ENCODE results near the gene GOLGA8S. TPM values are rescaled to one million over a fixed set of nuclear protein-coding genes. Genes with fewer than 3 reads are reported as not detected.
"Not testable (repeated sequence)": the region's sequence is repeated elsewhere in the genome, so short reads cannot be mapped to it uniquely, and the experiment has no call there.

GOLGA8S gene
- polyA plus RNA-seq, 3 donors: 0.17 TPM; not detected in 2

DNA sequence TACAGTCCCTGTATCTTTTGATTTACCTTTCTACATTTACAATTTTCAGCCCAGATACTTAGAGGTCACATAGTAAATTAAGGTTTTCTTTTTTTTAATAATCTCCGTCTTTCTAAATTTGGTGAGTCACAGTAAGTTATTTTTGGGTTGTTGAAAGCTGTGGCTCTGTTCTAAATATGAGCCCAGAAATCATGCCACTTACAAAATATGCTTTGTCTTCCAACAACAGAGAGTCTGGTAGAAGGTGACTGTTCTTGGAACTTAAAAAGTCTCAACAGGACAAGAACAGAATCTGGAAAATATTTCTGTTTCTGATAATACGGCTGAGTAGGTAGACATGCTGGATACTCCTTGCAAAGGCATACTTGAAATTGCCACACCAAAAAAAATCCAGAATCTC is 16.0 kb downstream of the GOLGA8S start:
- no peaks in the 10 kb centered on the region for H3K4me1 Mint-ChIP-seq

DNA sequence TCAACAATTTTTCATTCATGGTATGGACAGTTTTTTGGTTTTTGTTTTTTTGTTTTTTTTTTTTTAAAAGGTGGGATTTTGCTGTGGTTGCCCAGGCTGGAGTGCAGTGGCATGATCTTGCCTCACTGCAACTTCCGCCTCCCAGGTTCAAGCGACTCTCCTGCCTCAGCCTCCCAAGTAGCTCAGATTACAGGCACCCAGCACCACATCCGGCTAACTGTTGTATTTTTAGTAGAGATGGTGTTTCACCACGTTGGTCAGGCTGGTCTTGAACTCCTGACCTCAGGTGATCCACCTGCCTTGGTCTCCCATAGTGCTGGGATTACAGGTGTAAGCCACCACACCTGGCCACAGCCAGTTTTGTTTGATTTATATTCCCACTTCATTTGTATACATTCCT is 16.6 kb downstream of the GOLGA8S start:
- WGBS (ENCODE audit: insufficient coverage): no CpG with 5 or more reads among the region's 4 CpGs
- H3K4me1 Mint-ChIP-seq; DNase-seq; intact Hi-C loops (cut with micrococcal nuclease); H3K4me3 ChIP-seq (replicated peaks in 1 of 3; ENCODE audit: low read depth in 2 of 3, low read length in 3 of 3); H3K36me3 ChIP-seq (replicated peaks in 1 of 2; ENCODE audit: control insufficient read depth in 1 of 2, insufficient read depth in 2 of 2, low read length in 2 of 2); H4K20me1 ChIP-seq (ENCODE audit: insufficient read depth, low read length); H3K4me2 ChIP-seq (replicated peaks; ENCODE audit: extremely low read depth, low read length, poor library complexity, severe bottlenecking); H3K9me3 ChIP-seq (replicated peaks in 1 of 2; ENCODE audit: control insufficient read depth in 1 of 2, insufficient read depth in 1 of 2, low read length in 2 of 2); H3K27ac Mint-ChIP-seq; H3K36me3 Mint-ChIP-seq; H3K79me2 ChIP-seq (ENCODE audit: insufficient read depth, low read length); H3K4me1 ChIP-seq (ENCODE audit: control insufficient read depth in 1 of 2, insufficient read depth in 2 of 2, low read length in 2 of 2); H3K4me3 Mint-ChIP-seq; H3K27me3 Mint-ChIP-seq (ENCODE audit: low read depth in 3 of 3); H3K27me3 ChIP-seq (ENCODE audit: control insufficient read depth in 2 of 2, insufficient read depth in 2 of 2, low read length in 2 of 2); H3K9me3 Mint-ChIP-seq; H3K9ac ChIP-seq (ENCODE audit: insufficient read depth, low read length, poor library complexity, severe bottlenecking); H2AFZ ChIP-seq (ENCODE audit: insufficient read depth, low read depth, low read length, poor library complexity, severe bottlenecking); H3K27ac ChIP-seq (ENCODE audit: low read depth in 1 of 2, low read length in 2 of 2): not testable (repeated sequence)

More for the DNA sequence above, 16.0 kb downstream of the GOLGA8S start:
- Mint-ChIP-seq H3K27ac (no peak overlapping the region), H3K36me3 (no peaks in the 10 kb centered on the region), H3K9me3 (peaks cover 0 to 2% (median 0%) of the 10 kb centered on the region in 7 donors), H3K4me3 (no peak overlapping the region), H3K27me3 (ENCODE audit: low read depth in 3 of 3) (peaks cover 2 to 5% (median 5%) of the 10 kb centered on the region in 3 donors)
- DNase-seq: no peak
- Histone ChIP-seq H4K20me1 (ENCODE audit: insufficient read depth, low read length) (no peaks in the 10 kb centered on the region), H3K27me3 (ENCODE audit: control insufficient read depth in 2 of 2, insufficient read depth in 2 of 2, low read length in 2 of 2) (no peaks in the 10 kb centered on the region), H2AFZ (ENCODE audit: insufficient read depth, low read depth, low read length, poor library complexity, severe bottlenecking) (no peak overlapping the region), H3K79me2 (ENCODE audit: insufficient read depth, low read length) (no peaks in the 10 kb centered on the region), H3K36me3 (replicated peaks in 1 of 2; ENCODE audit: control insufficient read depth in 1 of 2, insufficient read depth in 2 of 2, low read length in 2 of 2) (no peaks in the 10 kb centered on the region), H3K4me2 (replicated peaks; ENCODE audit: extremely low read depth, low read length, poor library complexity, severe bottlenecking) (no peak overlapping the region), H3K9ac (ENCODE audit: insufficient read depth, low read length, poor library complexity, severe bottlenecking) (no peak overlapping the region), H3K9me3 (replicated peaks in 1 of 2; ENCODE audit: control insufficient read depth in 1 of 2, insufficient read depth in 1 of 2, low read length in 2 of 2) (no peaks in the 10 kb centered on the region), H3K4me3 (replicated peaks in 1 of 3; ENCODE audit: low read depth in 2 of 3, low read length in 3 of 3) (no peak overlapping the region), H3K4me1 (ENCODE audit: control insufficient read depth in 1 of 2, insufficient read depth in 2 of 2, low read length in 2 of 2) (no peaks in the 10 kb centered on the region), H3K27ac (ENCODE audit: low read depth in 1 of 2, low read length in 2 of 2) (no peak overlapping the region)
- WGBS (ENCODE audit: insufficient coverage): no CpG with 5 or more reads among the region's 2 CpGs
- TF ChIP-seq, protein P1, sequence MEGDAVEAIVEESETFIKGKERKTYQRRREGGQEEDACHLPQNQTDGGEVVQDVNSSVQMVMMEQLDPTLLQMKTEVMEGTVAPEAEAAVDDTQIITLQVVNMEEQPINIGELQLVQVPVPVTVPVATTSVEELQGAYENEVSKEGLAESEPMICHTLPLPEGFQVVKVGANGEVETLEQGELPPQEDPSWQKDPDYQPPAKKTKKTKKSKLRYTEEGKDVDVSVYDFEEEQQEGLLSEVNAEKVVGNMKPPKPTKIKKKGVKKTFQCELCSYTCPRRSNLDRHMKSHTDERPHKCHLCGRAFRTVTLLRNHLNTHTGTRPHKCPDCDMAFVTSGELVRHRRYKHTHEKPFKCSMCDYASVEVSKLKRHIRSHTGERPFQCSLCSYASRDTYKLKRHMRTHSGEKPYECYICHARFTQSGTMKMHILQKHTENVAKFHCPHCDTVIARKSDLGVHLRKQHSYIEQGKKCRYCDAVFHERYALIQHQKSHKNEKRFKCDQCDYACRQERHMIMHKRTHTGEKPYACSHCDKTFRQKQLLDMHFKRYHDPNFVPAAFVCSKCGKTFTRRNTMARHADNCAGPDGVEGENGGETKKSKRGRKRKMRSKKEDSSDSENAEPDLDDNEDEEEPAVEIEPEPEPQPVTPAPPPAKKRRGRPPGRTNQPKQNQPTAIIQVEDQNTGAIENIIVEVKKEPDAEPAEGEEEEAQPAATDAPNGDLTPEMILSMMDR (IDR thresholded peaks at IDR 0.05): no peak
- intact Hi-C loops (cut with micrococcal nuclease): no loop called here

DNA sequence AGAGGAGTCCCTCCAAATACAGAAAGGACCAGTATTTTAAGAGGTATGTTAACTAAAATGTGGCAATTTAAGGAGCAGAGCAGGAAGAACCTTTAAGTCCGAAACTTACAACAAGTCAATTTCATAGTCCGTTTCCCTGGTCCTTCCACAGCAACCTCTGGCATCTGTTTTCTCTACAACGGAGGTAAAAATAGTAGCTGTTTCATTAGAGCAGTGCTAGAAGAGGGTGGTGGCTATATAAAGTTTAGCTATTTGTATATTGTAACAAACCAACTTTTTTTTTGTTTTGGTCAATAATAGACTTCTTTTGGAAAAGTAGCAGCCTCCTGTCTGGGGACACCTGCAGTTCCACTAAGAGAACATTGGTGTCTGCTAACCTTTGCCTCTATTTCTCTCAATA is 17.3 kb downstream of the GOLGA8S start:
- H2AFZ ChIP-seq (ENCODE audit: insufficient read depth, low read depth, low read length, poor library complexity, severe bottlenecking); H3K4me1 Mint-ChIP-seq; H3K27ac Mint-ChIP-seq; H3K9me3 ChIP-seq (replicated peaks in 1 of 2; ENCODE audit: control insufficient read depth in 1 of 2, insufficient read depth in 1 of 2, low read length in 2 of 2); H3K27me3 Mint-ChIP-seq (ENCODE audit: low read depth in 3 of 3); H3K4me3 Mint-ChIP-seq; H3K27me3 ChIP-seq (ENCODE audit: control insufficient read depth in 2 of 2, insufficient read depth in 2 of 2, low read length in 2 of 2); H3K9ac ChIP-seq (ENCODE audit: insufficient read depth, low read length, poor library complexity, severe bottlenecking); H3K9me3 Mint-ChIP-seq; H3K27ac ChIP-seq (ENCODE audit: low read depth in 1 of 2, low read length in 2 of 2); H3K79me2 ChIP-seq (ENCODE audit: insufficient read depth, low read length); H3K4me1 ChIP-seq (ENCODE audit: control insufficient read depth in 1 of 2, insufficient read depth in 2 of 2, low read length in 2 of 2); H4K20me1 ChIP-seq (ENCODE audit: insufficient read depth, low read length); H3K4me2 ChIP-seq (replicated peaks; ENCODE audit: extremely low read depth, low read length, poor library complexity, severe bottlenecking); H3K4me3 ChIP-seq (replicated peaks in 1 of 3; ENCODE audit: low read depth in 2 of 3, low read length in 3 of 3); H3K36me3 ChIP-seq (replicated peaks in 1 of 2; ENCODE audit: control insufficient read depth in 1 of 2, insufficient read depth in 2 of 2, low read length in 2 of 2); H3K36me3 Mint-ChIP-seq; DNase-seq; intact Hi-C loops (cut with micrococcal nuclease): not testable (repeated sequence)
- WGBS (ENCODE audit: insufficient coverage): 100% methylated on average over 2 of the region's 3 CpGs
